ENCODE measurements around the gene SIMC1. TPM values are rescaled to one million over a fixed set of nuclear protein-coding genes. Genes with fewer than 3 reads are reported as not detected.
"Not testable (repeated sequence)": the region's sequence is repeated elsewhere in the genome, so short reads cannot be mapped to it uniquely, and the experiment has no call there.

SIMC1 gene
- total RNA-seq, 1 experiment from 2014 or later, result 25.4 TPM

GRCh38 chr5:176192094-176192721 lies 46.0 kb upstream of the SIMC1 start:
- no peak for DNase-seq (ENCODE audit: unreplicated experiment)

GRCh38 chr5:176192722-176193117 lies 45.5 kb upstream of the SIMC1 start:
- H3K27me3 Mint-ChIP-seq (ENCODE audit: insufficient read depth, unreplicated experiment); CTCF ChIA-PET; H3K4me3 Mint-ChIP-seq (ENCODE audit: unreplicated experiment); H3K4me1 Mint-ChIP-seq (ENCODE audit: insufficient read depth, unreplicated experiment); H3K27ac Mint-ChIP-seq (ENCODE audit: low read depth, unreplicated experiment); POLR2A ChIA-PET; H3K36me3 Mint-ChIP-seq (ENCODE audit: insufficient read depth, unreplicated experiment); H3K9me3 Mint-ChIP-seq (ENCODE audit: unreplicated experiment); intact Hi-C loops (cut with micrococcal nuclease); DNase-seq (ENCODE audit: unreplicated experiment); BruUV-seq (replicated peaks): not testable (repeated sequence)

More at GRCh38 chr5:176192094-176192721, 46.0 kb upstream of the SIMC1 start:
- BruUV-seq (replicated peaks), result no TSS peak
- Mint-ChIP-seq H3K27me3 (ENCODE audit: insufficient read depth, unreplicated experiment) (no peaks in the 10 kb centered on the region), H3K4me1 (ENCODE audit: insufficient read depth, unreplicated experiment) (no peaks in the 10 kb centered on the region), H3K9me3 (ENCODE audit: unreplicated experiment) (no peaks in the 10 kb centered on the region), H3K27ac (ENCODE audit: low read depth, unreplicated experiment) (no peak overlapping the region), H3K36me3 (ENCODE audit: insufficient read depth, unreplicated experiment) (no peaks in the 10 kb centered on the region), H3K4me3 (ENCODE audit: unreplicated experiment) (no peak overlapping the region)
- intact Hi-C loops (cut with micrococcal nuclease), result no loop called here
- ChIA-PET CTCF (no interaction called here), POLR2A (no interaction called here)
- no peak for TF ChIP-seq CTCF (IDR thresholded peaks at IDR 0.05; ENCODE audit: unreplicated experiment)

DNA sequence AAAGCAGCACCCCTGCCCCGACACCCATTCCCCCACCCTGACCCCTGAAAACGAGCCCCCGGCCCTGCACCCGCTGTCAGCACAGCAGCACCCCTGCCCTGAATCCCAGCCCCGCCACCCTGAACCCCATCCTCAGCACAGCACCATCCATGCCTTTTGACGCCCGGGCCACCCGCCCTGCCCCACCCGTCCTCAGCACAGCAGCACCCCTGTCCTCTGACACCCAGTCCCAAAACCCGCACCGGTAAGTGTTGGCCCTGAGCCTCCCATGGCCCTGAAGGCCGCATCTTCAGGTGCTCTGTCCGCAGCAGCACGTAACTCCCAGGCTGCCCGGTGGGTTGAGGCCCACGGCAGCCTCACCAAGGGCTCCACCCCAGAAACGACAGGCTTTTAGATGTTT lies 44.6 kb upstream of the SIMC1 start:
- DNase-seq (ENCODE audit: unreplicated experiment); H3K4me1 Mint-ChIP-seq (ENCODE audit: insufficient read depth, unreplicated experiment); H3K4me3 Mint-ChIP-seq (ENCODE audit: unreplicated experiment); H3K27me3 Mint-ChIP-seq (ENCODE audit: insufficient read depth, unreplicated experiment); intact Hi-C loops (cut with micrococcal nuclease); H3K36me3 Mint-ChIP-seq (ENCODE audit: insufficient read depth, unreplicated experiment); H3K9me3 Mint-ChIP-seq (ENCODE audit: unreplicated experiment); H3K27ac Mint-ChIP-seq (ENCODE audit: low read depth, unreplicated experiment); POLR2A ChIA-PET; BruUV-seq (replicated peaks); CTCF ChIA-PET: not testable (repeated sequence)

DNA sequence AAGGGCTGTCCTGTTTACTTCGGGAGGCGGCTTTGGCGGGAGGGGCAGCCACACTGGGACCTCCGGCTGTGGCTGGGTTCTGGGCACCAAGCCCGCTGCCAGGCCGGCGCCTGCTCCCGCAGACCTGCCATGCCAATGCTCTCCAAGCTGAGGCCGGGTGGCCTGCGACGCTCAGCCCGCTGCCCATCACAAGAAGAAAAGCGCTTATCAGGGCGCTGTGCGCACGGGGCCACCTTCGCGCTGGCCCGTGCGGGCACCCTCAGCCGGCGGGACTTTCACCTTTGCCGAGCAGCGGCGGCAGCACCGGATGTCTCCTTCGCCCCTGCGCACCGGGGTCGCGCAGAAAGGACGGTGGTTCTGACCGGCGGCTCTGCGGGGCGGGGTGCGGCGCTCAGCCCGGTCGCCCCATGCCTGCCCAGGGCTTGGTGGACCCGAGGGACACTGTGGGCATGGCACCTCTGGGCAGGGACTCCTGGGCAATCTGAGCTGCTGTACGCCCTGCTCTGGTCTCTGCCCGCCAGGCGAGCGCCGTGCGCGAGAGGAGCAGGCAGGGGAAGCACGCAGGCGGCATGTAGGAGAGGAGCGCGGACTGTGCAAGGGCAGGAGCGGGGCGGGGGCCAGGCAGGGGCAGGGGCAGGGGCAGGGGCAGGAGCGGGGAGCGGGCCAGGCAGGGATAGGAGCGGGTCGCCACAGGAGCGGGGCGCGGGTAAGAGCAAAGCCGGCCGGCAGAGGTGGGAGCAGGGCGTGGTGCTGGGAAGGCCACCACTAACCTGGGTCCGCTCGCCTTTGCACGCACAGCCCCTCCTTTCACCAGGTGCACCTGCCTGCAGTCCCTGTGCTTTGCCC lies 43.8 kb upstream of the SIMC1 start:
- H3K4me3 Mint-ChIP-seq (ENCODE audit: unreplicated experiment); CTCF ChIA-PET; POLR2A ChIA-PET; BruUV-seq (replicated peaks); H3K27me3 Mint-ChIP-seq (ENCODE audit: insufficient read depth, unreplicated experiment); H3K27ac Mint-ChIP-seq (ENCODE audit: low read depth, unreplicated experiment); H3K4me1 Mint-ChIP-seq (ENCODE audit: insufficient read depth, unreplicated experiment); DNase-seq (ENCODE audit: unreplicated experiment); H3K36me3 Mint-ChIP-seq (ENCODE audit: insufficient read depth, unreplicated experiment); H3K9me3 Mint-ChIP-seq (ENCODE audit: unreplicated experiment); intact Hi-C loops (cut with micrococcal nuclease): not testable (repeated sequence)

- H3K9me3 Mint-ChIP-seq (ENCODE audit: unreplicated experiment); CTCF ChIA-PET; DNase-seq (ENCODE audit: unreplicated experiment); BruUV-seq (replicated peaks); H3K36me3 Mint-ChIP-seq (ENCODE audit: insufficient read depth, unreplicated experiment); POLR2A ChIA-PET; H3K27ac Mint-ChIP-seq (ENCODE audit: low read depth, unreplicated experiment); H3K27me3 Mint-ChIP-seq (ENCODE audit: insufficient read depth, unreplicated experiment); H3K4me3 Mint-ChIP-seq (ENCODE audit: unreplicated experiment); intact Hi-C loops (cut with micrococcal nuclease); H3K4me1 Mint-ChIP-seq (ENCODE audit: insufficient read depth, unreplicated experiment): not testable (repeated sequence)
Measured at GRCh38 chr5:176195084-176195413, 43.2 kb upstream of the SIMC1 start.

- CTCF ChIA-PET; H3K27me3 Mint-ChIP-seq (ENCODE audit: insufficient read depth, unreplicated experiment); H3K36me3 Mint-ChIP-seq (ENCODE audit: insufficient read depth, unreplicated experiment); intact Hi-C loops (cut with micrococcal nuclease); BruUV-seq (replicated peaks); H3K27ac Mint-ChIP-seq (ENCODE audit: low read depth, unreplicated experiment); H3K4me1 Mint-ChIP-seq (ENCODE audit: insufficient read depth, unreplicated experiment); H3K4me3 Mint-ChIP-seq (ENCODE audit: unreplicated experiment); DNase-seq (ENCODE audit: unreplicated experiment); H3K9me3 Mint-ChIP-seq (ENCODE audit: unreplicated experiment); POLR2A ChIA-PET: not testable (repeated sequence)
Measured at GRCh38 chr5:176195487-176196207, 42.6 kb upstream of the SIMC1 start.

DNA sequence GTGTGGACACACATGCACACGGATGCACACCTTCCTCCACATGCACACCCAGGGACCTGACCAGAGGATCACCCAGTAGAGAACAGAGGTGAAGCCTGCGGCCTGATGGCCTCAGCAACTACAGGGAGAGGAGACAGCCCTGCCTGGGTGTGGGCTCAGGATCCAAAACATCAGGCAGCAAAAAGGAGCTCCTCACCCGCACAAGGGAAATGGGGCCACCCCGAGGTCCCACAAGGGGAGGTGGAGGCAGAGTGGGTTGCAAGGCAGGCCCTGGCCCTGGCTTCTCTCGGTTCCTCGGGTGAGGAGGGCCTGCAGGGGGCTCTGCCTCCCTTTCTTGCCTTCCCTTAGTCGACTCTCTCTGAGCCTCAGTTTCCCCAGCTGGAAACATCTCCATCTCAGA lies 41.4 kb upstream of the SIMC1 start:
- H3K27ac Mint-ChIP-seq (ENCODE audit: low read depth, unreplicated experiment); H3K36me3 Mint-ChIP-seq (ENCODE audit: insufficient read depth, unreplicated experiment); intact Hi-C loops (cut with micrococcal nuclease); H3K9me3 Mint-ChIP-seq (ENCODE audit: unreplicated experiment); BruUV-seq (replicated peaks); CTCF ChIA-PET; H3K4me1 Mint-ChIP-seq (ENCODE audit: insufficient read depth, unreplicated experiment); DNase-seq (ENCODE audit: unreplicated experiment); POLR2A ChIA-PET; H3K27me3 Mint-ChIP-seq (ENCODE audit: insufficient read depth, unreplicated experiment); H3K4me3 Mint-ChIP-seq (ENCODE audit: unreplicated experiment): not testable (repeated sequence)

DNA sequence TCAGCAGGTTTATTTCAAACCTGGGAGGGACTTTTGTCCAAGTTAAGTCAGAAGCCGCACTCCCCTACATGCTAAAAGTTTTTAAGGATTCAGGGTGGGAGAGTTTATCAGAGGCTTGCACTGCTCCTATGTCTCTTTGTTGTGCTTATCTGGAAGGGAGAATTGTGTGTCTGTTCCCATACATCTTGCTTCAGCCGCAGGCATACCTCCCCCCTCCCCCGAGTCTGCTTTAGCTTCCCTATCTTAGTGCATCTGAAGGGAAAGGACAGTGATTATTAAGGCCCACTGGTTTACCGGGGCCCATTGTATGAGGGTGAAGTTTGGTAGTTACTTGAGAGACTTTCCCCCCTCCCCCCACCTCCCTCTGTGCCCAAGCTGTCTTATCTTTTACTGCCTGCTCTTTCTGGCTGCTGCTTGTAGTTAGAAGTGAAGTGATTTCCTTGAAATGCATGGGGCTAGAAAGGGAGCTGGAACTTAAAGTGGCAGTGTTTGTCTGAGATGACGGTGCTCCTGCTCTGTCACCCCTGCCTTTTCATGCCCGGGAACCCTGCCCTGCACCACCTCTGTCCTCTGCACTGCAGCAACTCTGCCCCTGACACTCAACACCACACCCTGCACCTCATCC lies 40.9 kb upstream of the SIMC1 start:
- DNase-seq (ENCODE audit: unreplicated experiment); H3K27me3 Mint-ChIP-seq (ENCODE audit: insufficient read depth, unreplicated experiment); BruUV-seq (replicated peaks); H3K27ac Mint-ChIP-seq (ENCODE audit: low read depth, unreplicated experiment); H3K36me3 Mint-ChIP-seq (ENCODE audit: insufficient read depth, unreplicated experiment); H3K4me3 Mint-ChIP-seq (ENCODE audit: unreplicated experiment); H3K4me1 Mint-ChIP-seq (ENCODE audit: insufficient read depth, unreplicated experiment); CTCF ChIA-PET; POLR2A ChIA-PET; H3K9me3 Mint-ChIP-seq (ENCODE audit: unreplicated experiment); intact Hi-C loops (cut with micrococcal nuclease): not testable (repeated sequence)
